ENCODE results near the gene MYO1D. TPM values are rescaled to one million over a fixed set of nuclear protein-coding genes. Genes with fewer than 3 reads are reported as not detected.

Gene MYO1D
- total RNA-seq, 1 experiment from 2014 or later, result 35.7 TPM

- no peak overlapping the region for H3K9ac ChIP-seq (ENCODE audit: low read length)
- no peaks in the 10 kb centered on the region for H3K79me2 ChIP-seq (ENCODE audit: insufficient read depth, low read length)
- no peak for TF ChIP-seq CTCF (IDR thresholded peaks at IDR 0.05 in 2 of 3, conservative IDR thresholded peaks at IDR 0.05 in 1 of 3; ENCODE audit: borderline replicate concordance in 1 of 3, insufficient read depth in 1 of 3, low read depth in 2 of 3, low read length in 2 of 3)
- TF ChIP-seq SP1 (IDR thresholded peaks at IDR 0.05; ENCODE audit: low read depth), result no peak
- TF ChIP-seq POLR2A (IDR thresholded peaks at IDR 0.05; ENCODE audit: borderline replicate concordance, extremely low read depth, insufficient read depth, insufficient read length), result no peak
- TF ChIP-seq TCF7L2 (IDR thresholded peaks at IDR 0.05; ENCODE audit: borderline replicate concordance, extremely low read depth, insufficient read depth, insufficient read length), result no peak
- TF ChIP-seq ZNF274 (IDR thresholded peaks at IDR 0.05; ENCODE audit: low read depth, low read length), result no peak
- no peak for TF ChIP-seq EZH2phosphoT487 (IDR thresholded peaks at IDR 0.05; ENCODE audit: borderline replicate concordance)
- no peak for TF ChIP-seq ZFX (IDR thresholded peaks at IDR 0.05)
- no peak for TF ChIP-seq YY1 (IDR thresholded peaks at IDR 0.05; ENCODE audit: extremely low read depth, insufficient replicate concordance, low read depth, low read length)
- no peak for TF ChIP-seq POLR2AphosphoS5 (IDR thresholded peaks at IDR 0.05; ENCODE audit: low read depth, low read length)
- no peak for TF ChIP-seq FOSL1 (IDR thresholded peaks at IDR 0.05; ENCODE audit: low read depth)
- no peak for TF ChIP-seq ELF1 (IDR thresholded peaks at IDR 0.05; ENCODE audit: borderline replicate concordance, low read depth)
- no peak for TF ChIP-seq MAX (IDR thresholded peaks at IDR 0.05)
- TF ChIP-seq EZH2 (IDR thresholded peaks at IDR 0.05), result no peak
- POLR2A ChIA-PET, result no interaction called here
- no TSS peak for BruUV-seq (replicated peaks)
- no peaks in the 10 kb centered on the region for H3K9me3 ChIP-seq (ENCODE audit: control insufficient read depth in 1 of 2, insufficient read depth in 1 of 2, low read depth in 1 of 2, low read length in 2 of 2)
- intact Hi-C loops (cut with micrococcal nuclease), result loop anchor here (10.0 kb wide), 1 partner anchor 203 kb away; the partner anchor contains the start of gene MYO1D
- CTCF ChIA-PET, result no interaction called here
- RAD21 ChIA-PET (ENCODE audit: low non-redundant PET in 1 of 2, low total read pairs in 2 of 2, uncharacterized antibody in 2 of 2, unreplicated experiment in 2 of 2), result interaction anchor here in 1 of 2 experiments (0.7 kb wide), 1 partner anchor 64 kb away, joined by 3 read pairs; no protein-coding TSS in a partner anchor
- H3K9me2 ChIP-seq (ENCODE audit: insufficient read depth), result no peaks in the 10 kb centered on the region
- H3K4me1 ChIP-seq (ENCODE audit: control insufficient read depth in 1 of 2, insufficient read depth in 2 of 2, low read length in 2 of 2), result no peaks in the 10 kb centered on the region
- H4K20me1 ChIP-seq (ENCODE audit: insufficient read depth), result no peaks in the 10 kb centered on the region
- H3K4me2 ChIP-seq (ENCODE audit: low read length), result no peak overlapping the region
- H3K4me3 ChIP-seq (replicated peaks in 1 of 2; ENCODE audit: low read depth in 1 of 2, low read length in 2 of 2), result no peak overlapping the region
- H3K27me3 ChIP-seq (ENCODE audit: insufficient read depth, low read length), result no peaks in the 10 kb centered on the region
- no peak for DNase-seq (ENCODE audit: low read depth, low spot score)
- H3K27ac ChIP-seq (ENCODE audit: low read depth, low read length), result no peak overlapping the region
- no peak for ATAC-seq
- H2AFZ ChIP-seq (ENCODE audit: low read depth, low read length, poor library complexity, severe bottlenecking), result no peak overlapping the region
- no peaks in the 10 kb centered on the region for H3K36me3 ChIP-seq (ENCODE audit: control insufficient read depth in 1 of 2, insufficient read depth in 2 of 2, low read length in 2 of 2)
Observed at GRCh38 chr17:32671896-32672295, 205.0 kb downstream of the MYO1D start.

Data from HCT116 (cell line).